ENCODE results near the gene TESMIN.

Gene TESMIN

GRCh38 chr11:68689737-68690625, 61.3 kb downstream of the TESMIN start:
- Histone ChIP-seq H3K9ac (ENCODE audit: low read length) (no peak overlapping the region), H3K4me3 (ENCODE audit: low read length) (no peak overlapping the region), H3K4me1 (ENCODE audit: control insufficient read depth, insufficient read depth, low read length) (no peaks in the 10 kb centered on the region), H3K36me3 (ENCODE audit: control insufficient read depth, insufficient read depth, low read length, severe bottlenecking) (no peaks in the 10 kb centered on the region), H3K27me3 (replicated peaks; ENCODE audit: control insufficient read depth, insufficient read depth, low read length) (peaks cover 66% of the 10 kb centered on the region), H3K9me3 (ENCODE audit: control insufficient read depth, low read length) (no peaks in the 10 kb centered on the region)
- no peak for DNase-seq (ENCODE audit: low read depth)

GRCh38 chr11:68688881-68689280, 62.4 kb downstream of the TESMIN start:
- H3K27me3 ChIP-seq (replicated peaks; ENCODE audit: control insufficient read depth, insufficient read depth, low read length), result peaks cover 68% of the 10 kb centered on the region
- H3K9me3 ChIP-seq (ENCODE audit: control insufficient read depth, low read length), result no peaks in the 10 kb centered on the region
- no peak for DNase-seq (ENCODE audit: low read depth)

GRCh38 chr11:68687986-68688385, 63.3 kb downstream of the TESMIN start:
- Histone ChIP-seq H3K27me3 (replicated peaks; ENCODE audit: control insufficient read depth, insufficient read depth, low read length) (peaks cover 59% of the 10 kb centered on the region), H3K9me3 (ENCODE audit: control insufficient read depth, low read length) (no peaks in the 10 kb centered on the region), H3K4me1 (ENCODE audit: control insufficient read depth, insufficient read depth, low read length) (peaks cover 5% of the 10 kb centered on the region), H3K9ac (ENCODE audit: low read length) (no peak overlapping the region), H3K4me3 (ENCODE audit: low read length) (no peak overlapping the region), H3K36me3 (ENCODE audit: control insufficient read depth, insufficient read depth, low read length, severe bottlenecking) (no peaks in the 10 kb centered on the region)
- DNase-seq (ENCODE audit: low read depth), result no peak

More at GRCh38 chr11:68688881-68689280, 62.4 kb downstream of the TESMIN start:
- Histone ChIP-seq H3K36me3 (ENCODE audit: control insufficient read depth, insufficient read depth, low read length, severe bottlenecking) (no peaks in the 10 kb centered on the region), H3K4me3 (ENCODE audit: low read length) (no peak overlapping the region), H3K9ac (ENCODE audit: low read length) (no peak overlapping the region), H3K4me1 (ENCODE audit: control insufficient read depth, insufficient read depth, low read length) (peaks cover 2% of the 10 kb centered on the region)

DNA sequence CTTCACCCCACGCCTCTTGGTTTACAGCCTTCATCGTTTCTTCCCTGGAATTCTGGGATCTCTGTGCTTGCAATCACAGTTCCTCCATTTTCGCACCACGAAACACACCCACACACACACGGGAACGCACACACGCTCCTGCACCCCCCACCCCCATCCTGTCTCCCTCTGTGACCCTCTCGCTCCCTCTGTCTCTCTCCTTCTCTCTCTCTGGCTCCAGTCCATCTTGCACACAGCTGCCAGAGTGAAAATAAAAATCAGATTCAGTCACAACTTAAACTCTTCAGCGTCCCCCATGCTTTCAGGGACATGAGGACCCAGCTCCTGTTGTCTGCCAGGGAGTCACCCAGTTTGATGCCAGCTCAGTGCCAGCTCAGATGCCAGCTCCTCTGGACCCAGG, 64.0 kb downstream of the TESMIN start:
- Histone ChIP-seq H3K27me3 (replicated peaks; ENCODE audit: control insufficient read depth, insufficient read depth, low read length) (peaks cover 57% of the 10 kb centered on the region), H3K4me1 (ENCODE audit: control insufficient read depth, insufficient read depth, low read length) (peaks cover 11% of the 10 kb centered on the region), H3K9ac (ENCODE audit: low read length) (no peak overlapping the region), H3K9me3 (ENCODE audit: control insufficient read depth, low read length) (no peaks in the 10 kb centered on the region), H3K4me3 (ENCODE audit: low read length) (no peak overlapping the region), H3K36me3 (ENCODE audit: control insufficient read depth, insufficient read depth, low read length, severe bottlenecking) (no peaks in the 10 kb centered on the region)
- DNase-seq (ENCODE audit: low read depth), result no peak

DNA sequence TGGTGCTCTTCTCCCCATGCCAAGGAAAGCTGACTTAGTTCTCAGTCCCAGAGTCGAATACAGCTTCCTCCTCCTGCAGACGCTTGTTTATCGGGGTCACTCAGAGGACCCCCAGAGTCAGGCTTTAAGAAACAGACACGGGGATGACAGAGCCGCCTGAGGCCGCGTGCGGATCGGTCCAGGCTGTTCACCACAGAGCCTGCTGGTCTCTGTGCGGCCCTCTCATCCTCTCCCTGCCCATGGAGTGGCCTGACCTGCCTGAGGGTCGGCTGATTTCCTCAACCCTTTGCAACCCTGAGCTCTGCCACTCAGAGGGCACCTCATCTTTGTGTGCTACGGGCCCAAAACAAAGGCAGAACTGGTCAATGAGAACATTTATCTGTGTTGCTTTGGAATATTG, 64.8 kb downstream of the TESMIN start:
- Histone ChIP-seq H3K36me3 (ENCODE audit: control insufficient read depth, insufficient read depth, low read length, severe bottlenecking) (no peaks in the 10 kb centered on the region), H3K9me3 (ENCODE audit: control insufficient read depth, low read length) (no peaks in the 10 kb centered on the region), H3K27me3 (replicated peaks; ENCODE audit: control insufficient read depth, insufficient read depth, low read length) (peaks cover 57% of the 10 kb centered on the region), H3K4me3 (ENCODE audit: low read length) (no peak overlapping the region), H3K9ac (ENCODE audit: low read length) (no peak overlapping the region), H3K4me1 (ENCODE audit: control insufficient read depth, insufficient read depth, low read length) (peaks cover 12% of the 10 kb centered on the region)
- no peak for DNase-seq (ENCODE audit: low read depth)

- no peak for DNase-seq (ENCODE audit: low read depth)
- H3K9ac ChIP-seq (ENCODE audit: low read length), result no peak overlapping the region
- no peaks in the 10 kb centered on the region for H3K9me3 ChIP-seq (ENCODE audit: control insufficient read depth, low read length)
- no peaks in the 10 kb centered on the region for H3K36me3 ChIP-seq (ENCODE audit: control insufficient read depth, insufficient read depth, low read length, severe bottlenecking)
- H3K4me3 ChIP-seq (ENCODE audit: low read length), result no peak overlapping the region
- H3K27me3 ChIP-seq (replicated peaks; ENCODE audit: control insufficient read depth, insufficient read depth, low read length), result peaks cover 53% of the 10 kb centered on the region
- H3K4me1 ChIP-seq (ENCODE audit: control insufficient read depth, insufficient read depth, low read length), result peaks cover 12% of the 10 kb centered on the region
Measured at GRCh38 chr11:68685656-68686380, 65.5 kb downstream of the TESMIN start.

GRCh38 chr11:68684385-68685356, 66.6 kb downstream of the TESMIN start, which contains the start of gene GAL:
GAL (plus strand) TSS chr11:68684544; CDS start chr11:68684924, 380 bp downstream.
- H3K9me3 ChIP-seq (ENCODE audit: control insufficient read depth, low read length), result no peaks in the 10 kb centered on the region
- H3K27me3 ChIP-seq (replicated peaks; ENCODE audit: control insufficient read depth, insufficient read depth, low read length), result peaks cover 44% of the 10 kb centered on the region
- H3K9ac ChIP-seq (ENCODE audit: low read length), result no peak within 1 kb of the TSS
- H3K4me1 ChIP-seq (ENCODE audit: control insufficient read depth, insufficient read depth, low read length), result peaks cover 12% of the 10 kb centered on the region
- peak; percentile 49 for DNase-seq (ENCODE audit: low read depth)
- peak within 1 kb of the TSS; percentile 37 for H3K4me3 ChIP-seq (ENCODE audit: low read length)
- H3K36me3 ChIP-seq (ENCODE audit: control insufficient read depth, insufficient read depth, low read length, severe bottlenecking), result no peaks in the 10 kb centered on the region

- no peak for DNase-seq (ENCODE audit: low read depth)
- Histone ChIP-seq H3K27me3 (replicated peaks; ENCODE audit: control insufficient read depth, insufficient read depth, low read length) (peaks cover 36% of the 10 kb centered on the region), H3K9ac (ENCODE audit: low read length) (no peak overlapping the region), H3K4me1 (ENCODE audit: control insufficient read depth, insufficient read depth, low read length) (peaks cover 12% of the 10 kb centered on the region), H3K36me3 (ENCODE audit: control insufficient read depth, insufficient read depth, low read length, severe bottlenecking) (no peaks in the 10 kb centered on the region), H3K9me3 (ENCODE audit: control insufficient read depth, low read length) (no peaks in the 10 kb centered on the region), H3K4me3 (ENCODE audit: low read length) (peak overlapping the region; percentile 37)
Measured at GRCh38 chr11:68683536-68684384, 67.6 kb downstream of the TESMIN start.

DNA sequence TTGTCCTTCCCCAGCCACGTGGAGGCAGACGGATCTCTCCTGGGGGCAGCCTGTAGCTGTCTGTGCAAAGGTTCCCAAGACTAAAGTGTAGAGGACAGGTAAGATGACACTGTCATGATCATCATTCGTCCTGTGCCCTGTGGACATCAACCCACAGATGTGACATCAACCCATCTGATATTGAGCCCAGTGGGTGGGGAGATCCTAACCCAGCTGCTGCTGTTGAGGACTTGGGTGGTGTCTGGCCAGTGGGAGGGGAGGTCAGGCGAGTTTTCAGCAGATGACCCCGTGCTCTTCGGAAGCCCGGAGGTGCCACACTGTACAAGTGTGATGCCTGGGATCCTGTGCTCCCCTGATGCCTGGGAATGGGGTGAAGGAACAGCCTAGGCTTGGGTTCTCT, 68.2 kb downstream of the TESMIN start:
- H3K4me1 ChIP-seq (ENCODE audit: control insufficient read depth, insufficient read depth, low read length), result peaks cover 12% of the 10 kb centered on the region
- H3K36me3 ChIP-seq (ENCODE audit: control insufficient read depth, insufficient read depth, low read length, severe bottlenecking), result no peaks in the 10 kb centered on the region
- H3K4me3 ChIP-seq (ENCODE audit: low read length), result no peak overlapping the region
- H3K9ac ChIP-seq (ENCODE audit: low read length), result no peak overlapping the region
- H3K9me3 ChIP-seq (ENCODE audit: control insufficient read depth, low read length), result no peaks in the 10 kb centered on the region
- no peak for DNase-seq (ENCODE audit: low read depth)
- peaks cover 30% of the 10 kb centered on the region for H3K27me3 ChIP-seq (replicated peaks; ENCODE audit: control insufficient read depth, insufficient read depth, low read length)

DNA sequence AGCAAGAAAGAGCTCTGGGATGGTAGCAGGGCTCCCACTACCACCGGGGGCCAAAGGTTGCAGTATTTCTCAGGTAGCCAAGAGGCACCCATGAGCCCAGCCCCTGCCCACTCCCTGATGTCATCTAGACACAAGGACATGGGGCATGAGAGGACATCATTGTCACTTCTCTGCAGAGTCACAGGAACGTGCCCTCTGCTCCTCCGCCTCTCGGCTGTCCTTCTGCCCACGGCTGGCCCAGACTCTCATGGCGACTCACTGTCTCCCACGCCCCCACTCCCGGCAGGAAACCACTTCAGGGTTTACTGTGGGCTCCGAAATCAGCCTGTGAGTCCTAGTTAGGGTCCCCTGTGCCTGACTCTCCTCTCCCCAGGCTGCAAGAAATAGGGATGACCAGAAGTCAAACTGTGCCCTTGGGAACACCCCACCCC, 68.8 kb downstream of the TESMIN start:
- peaks cover 12% of the 10 kb centered on the region for H3K4me1 ChIP-seq (ENCODE audit: control insufficient read depth, insufficient read depth, low read length)
- no peaks in the 10 kb centered on the region for H3K36me3 ChIP-seq (ENCODE audit: control insufficient read depth, insufficient read depth, low read length, severe bottlenecking)
- no peaks in the 10 kb centered on the region for H3K9me3 ChIP-seq (ENCODE audit: control insufficient read depth, low read length)
- H3K4me3 ChIP-seq (ENCODE audit: low read length), result no peak overlapping the region
- H3K27me3 ChIP-seq (replicated peaks; ENCODE audit: control insufficient read depth, insufficient read depth, low read length), result peaks cover 29% of the 10 kb centered on the region
- DNase-seq (ENCODE audit: low read depth), result no peak
- H3K9ac ChIP-seq (ENCODE audit: low read length), result no peak overlapping the region
